IPS-15b (cell line): ENCODE data around the gene PIK3C2A.
"Not testable (repeated sequence)": the region's sequence is repeated elsewhere in the genome, so short reads cannot be mapped to it uniquely, and the experiment has no call there.

Experiments
- H3K27me3 ChIP-seq: one replicate; pipeline ENCODE4 v1.6.1; 2013; ENCODE audit warnings: low read length; ENCODE audit not compliant: control insufficient read depth, insufficient read depth
- H3K36me3 ChIP-seq: one replicate; pipeline ENCODE4 v1.6.1; 2013; ENCODE audit warnings: low read length; ENCODE audit not compliant: control insufficient read depth, insufficient read depth
- H3K4me1 ChIP-seq: one replicate; pipeline ENCODE4 v1.6.1; 2013; ENCODE audit warnings: mild to moderate bottlenecking, low read length; ENCODE audit not compliant: control insufficient read depth, insufficient read depth
- H3K4me3 ChIP-seq: one replicate; pipeline ENCODE4 v1.5.1; 2013; ENCODE audit warnings: low read depth, low read length
- H3K9ac ChIP-seq: one replicate; pipeline ENCODE4 v1.6.1; 2013; ENCODE audit warnings: low read depth, mild to moderate bottlenecking, low read length
- H3K9me3 ChIP-seq: one replicate; pipeline ENCODE4 v1.6.1; 2013; ENCODE audit warnings: mild to moderate bottlenecking, low read length; ENCODE audit not compliant: control insufficient read depth, insufficient read depth

The PIK3C2A gene

DNA sequence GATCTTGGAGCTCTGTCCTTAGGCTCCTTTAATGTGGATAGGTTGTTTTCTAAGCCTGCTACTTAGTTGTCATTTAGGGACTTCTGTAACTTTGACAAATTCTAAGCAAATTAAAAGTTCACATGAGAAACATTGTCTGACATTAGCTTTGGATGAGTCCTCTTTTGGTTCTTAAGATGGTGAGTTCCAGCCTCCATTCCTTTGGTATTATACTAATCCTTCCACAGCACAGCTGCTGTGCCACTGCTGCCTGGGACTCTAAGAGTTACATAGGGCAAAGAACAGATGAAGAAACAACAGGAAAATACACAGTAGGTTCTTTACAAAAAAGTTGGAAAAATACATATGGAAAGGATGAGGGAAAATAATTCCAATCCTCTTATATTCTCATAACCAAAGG lies 25.3 kb upstream of the PIK3C2A start:
- H3K9ac ChIP-seq: no peak overlapping the region
- no peaks in the 10 kb centered on the region for H3K36me3 ChIP-seq
- H3K9me3 ChIP-seq: no peaks in the 10 kb centered on the region
- no peak overlapping the region for H3K4me3 ChIP-seq
- no peaks in the 10 kb centered on the region for H3K4me1 ChIP-seq
- no peaks in the 10 kb centered on the region for H3K27me3 ChIP-seq

DNA sequence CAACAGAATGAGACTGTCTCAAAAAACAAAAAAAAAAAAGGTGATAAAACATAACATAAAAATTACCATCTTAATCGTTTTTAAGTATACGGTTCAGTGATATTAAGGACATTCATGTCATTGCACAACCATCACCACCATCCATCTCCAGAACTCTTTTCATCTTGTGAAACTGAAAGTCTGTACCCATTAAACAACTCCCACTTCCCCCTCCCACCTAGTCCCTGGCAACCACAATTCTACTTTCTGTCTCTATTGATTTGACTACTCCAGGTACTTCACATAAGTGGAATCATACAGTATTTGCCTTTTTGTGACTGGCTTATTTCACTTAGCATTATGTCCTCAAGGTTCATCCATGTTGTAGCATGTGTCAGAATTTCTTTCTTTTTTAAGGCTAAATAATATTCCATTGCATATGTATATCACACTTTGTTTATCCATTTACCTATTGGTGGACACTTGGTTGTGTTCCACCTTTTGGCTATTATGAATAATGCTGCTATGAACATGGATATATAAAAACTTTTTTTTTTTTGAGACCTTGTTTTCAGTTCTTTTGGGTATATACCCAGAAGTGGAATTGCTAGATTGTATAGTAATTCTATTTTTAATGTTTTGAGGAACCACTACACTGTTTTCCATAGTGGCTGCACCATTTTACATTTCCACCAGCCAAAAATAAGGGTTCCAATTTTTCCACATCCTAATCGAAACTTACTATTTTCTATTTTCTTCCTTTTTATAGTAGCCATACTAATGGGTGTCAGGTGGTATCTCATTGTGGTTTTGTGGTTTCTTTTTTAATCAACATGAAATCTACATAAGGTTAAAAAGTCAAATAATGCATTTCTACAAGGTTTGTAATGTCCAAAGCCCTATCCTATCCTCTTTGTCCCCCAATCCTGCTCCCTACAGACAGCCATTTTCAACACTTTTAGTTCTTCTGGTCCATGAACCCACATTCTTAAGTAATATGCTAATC lies 23.4 kb upstream of the PIK3C2A start:
- Histone ChIP-seq H3K4me1 (no peaks in the 10 kb centered on the region), H3K9me3 (no peaks in the 10 kb centered on the region), H3K9ac (no peak overlapping the region), H3K27me3 (no peaks in the 10 kb centered on the region), H3K36me3 (no peaks in the 10 kb centered on the region), H3K4me3 (no peak overlapping the region)

DNA sequence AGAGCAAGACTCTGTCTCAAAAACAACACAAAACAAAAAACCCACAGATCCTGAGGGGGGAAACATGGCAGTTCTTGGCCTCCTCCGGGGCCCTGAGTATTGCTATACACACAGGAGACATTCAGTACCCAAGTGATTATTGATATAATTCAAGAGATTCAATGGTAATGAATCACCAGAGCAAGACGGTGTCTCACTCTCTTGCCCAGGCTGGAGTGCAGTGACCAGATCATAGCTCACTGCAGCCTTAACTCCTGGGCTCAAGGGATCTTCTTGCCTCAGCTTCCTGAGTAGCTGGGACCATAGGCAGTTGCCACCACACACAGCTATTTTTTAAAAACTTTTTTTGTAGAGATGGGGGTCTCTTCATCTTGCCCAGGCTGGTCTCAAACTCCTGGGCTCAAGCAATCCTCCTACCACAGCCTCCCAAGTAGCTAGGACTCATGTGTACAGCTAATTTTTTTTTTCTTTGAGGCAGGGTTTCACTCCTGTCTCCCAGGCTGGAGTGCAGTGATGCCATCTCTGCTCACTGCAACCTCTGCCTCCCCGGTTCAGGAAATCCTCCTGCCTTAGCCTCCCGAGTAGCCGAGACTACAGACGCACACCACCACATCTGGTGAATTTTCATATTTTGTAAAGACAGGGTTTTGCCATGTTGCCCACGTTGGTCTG lies 21.8 kb upstream of the PIK3C2A start:
- Histone ChIP-seq H3K4me3 (no peak overlapping the region), H3K4me1 (no peaks in the 10 kb centered on the region), H3K27me3 (no peaks in the 10 kb centered on the region), H3K36me3 (no peaks in the 10 kb centered on the region), H3K9ac (no peak overlapping the region), H3K9me3 (no peaks in the 10 kb centered on the region)

GRCh38 chr11:17228186-17228925 lies 20.6 kb upstream of the PIK3C2A start:
- H3K4me3 ChIP-seq, H3K9ac ChIP-seq, H3K36me3 ChIP-seq, H3K9me3 ChIP-seq, H3K4me1 ChIP-seq, H3K27me3 ChIP-seq: not testable (repeated sequence)

DNA sequence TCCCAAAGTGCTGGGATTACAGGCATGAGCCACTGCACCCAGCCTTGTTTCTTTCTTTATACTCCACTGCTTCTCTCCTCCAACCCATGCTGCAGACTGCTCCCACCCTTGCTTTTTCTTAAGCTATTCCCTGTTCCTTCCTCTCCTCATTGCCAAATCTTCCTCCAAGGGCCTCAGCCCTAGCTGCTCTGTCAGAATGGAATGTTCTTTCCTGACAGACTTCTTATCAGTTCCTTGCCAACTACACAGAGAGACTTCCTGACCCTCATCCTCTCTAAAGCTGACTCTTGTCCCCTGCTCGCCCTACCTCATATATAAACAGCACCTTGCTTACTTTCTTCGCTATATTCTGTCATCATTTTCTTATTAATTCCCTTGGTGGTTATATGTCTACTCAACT lies 16.9 kb upstream of the PIK3C2A start:
- no peak overlapping the region for H3K4me3 ChIP-seq
- H3K9me3 ChIP-seq: no peaks in the 10 kb centered on the region
- no peak overlapping the region for H3K9ac ChIP-seq
- no peaks in the 10 kb centered on the region for H3K36me3 ChIP-seq
- H3K4me1 ChIP-seq: peaks cover 3% of the 10 kb centered on the region
- H3K27me3 ChIP-seq: no peaks in the 10 kb centered on the region

GRCh38 chr11:17221968-17222367 lies 14.2 kb upstream of the PIK3C2A start:
- Histone ChIP-seq H3K4me1 (peaks cover 3% of the 10 kb centered on the region), H3K4me3 (no peak overlapping the region)

DNA sequence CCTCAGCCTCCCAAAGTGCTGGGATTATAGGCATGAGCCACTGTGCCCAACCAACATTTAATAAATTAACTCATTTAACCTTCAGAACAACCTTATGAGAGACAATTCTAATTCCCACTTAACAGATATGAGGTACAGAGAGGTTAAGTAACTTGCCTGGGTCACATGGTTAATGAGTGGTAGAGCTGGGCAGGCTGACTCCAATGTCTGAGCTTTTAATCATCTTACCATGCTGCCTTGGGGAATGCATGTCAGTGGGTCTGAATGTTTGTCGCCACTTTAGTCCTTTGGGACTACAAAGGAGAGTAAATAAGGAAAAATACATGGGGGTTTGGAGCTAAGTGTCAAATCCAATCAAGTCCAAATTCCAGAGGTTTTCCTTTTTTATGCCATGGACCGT lies 11.2 kb upstream of the PIK3C2A start:
- Histone ChIP-seq H3K36me3 (no peaks in the 10 kb centered on the region), H3K4me3 (no peak overlapping the region), H3K27me3 (no peaks in the 10 kb centered on the region), H3K9me3 (no peaks in the 10 kb centered on the region), H3K9ac (no peak overlapping the region), H3K4me1 (peaks cover 3% of the 10 kb centered on the region)

More at GRCh38 chr11:17221968-17222367, 14.2 kb upstream of the PIK3C2A start:
- Histone ChIP-seq H3K9ac (no peak overlapping the region), H3K9me3 (no peaks in the 10 kb centered on the region), H3K27me3 (no peaks in the 10 kb centered on the region), H3K36me3 (no peaks in the 10 kb centered on the region)

- Histone ChIP-seq H3K9ac (no peak overlapping the region), H3K4me3 (no peak overlapping the region), H3K27me3 (no peaks in the 10 kb centered on the region), H3K36me3 (no peaks in the 10 kb centered on the region), H3K4me1 (peaks cover 3% of the 10 kb centered on the region), H3K9me3 (no peaks in the 10 kb centered on the region)
These were observed 10.6 kb upstream of the PIK3C2A start for GRCh38 chr11:17218403-17218802.

DNA sequence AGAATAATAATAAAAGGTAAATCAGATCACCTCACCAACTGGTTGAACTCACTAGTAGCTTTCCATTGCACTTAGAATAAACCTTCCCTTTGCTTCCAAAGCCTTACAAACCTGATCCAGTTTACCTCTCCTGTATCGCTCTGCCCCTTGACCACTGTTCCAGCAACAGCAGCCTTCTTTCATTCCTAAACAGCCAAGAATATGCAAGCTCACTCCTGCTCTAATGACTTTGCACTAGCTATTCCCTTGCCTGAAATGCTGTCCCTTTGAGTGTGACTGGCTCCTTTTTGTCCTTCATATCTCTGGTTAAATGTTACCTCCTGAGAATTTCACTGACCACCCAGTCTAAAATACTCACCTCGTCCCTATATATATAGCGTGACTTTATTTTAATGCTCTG lies 9.6 kb upstream of the PIK3C2A start:
- Histone ChIP-seq H3K27me3 (no peaks in the 10 kb centered on the region), H3K4me3 (no peak overlapping the region), H3K9me3 (no peaks in the 10 kb centered on the region), H3K36me3 (no peaks in the 10 kb centered on the region), H3K9ac (no peak overlapping the region), H3K4me1 (peaks cover 3% of the 10 kb centered on the region)

GRCh38 chr11:17214338-17214737 lies 6.6 kb upstream of the PIK3C2A start:
- no peaks in the 10 kb centered on the region for H3K36me3 ChIP-seq
- no peaks in the 10 kb centered on the region for H3K9me3 ChIP-seq
- no peak overlapping the region for H3K4me3 ChIP-seq
- no peak overlapping the region for H3K9ac ChIP-seq
- H3K4me1 ChIP-seq: no peaks in the 10 kb centered on the region
- H3K27me3 ChIP-seq: no peaks in the 10 kb centered on the region

DNA sequence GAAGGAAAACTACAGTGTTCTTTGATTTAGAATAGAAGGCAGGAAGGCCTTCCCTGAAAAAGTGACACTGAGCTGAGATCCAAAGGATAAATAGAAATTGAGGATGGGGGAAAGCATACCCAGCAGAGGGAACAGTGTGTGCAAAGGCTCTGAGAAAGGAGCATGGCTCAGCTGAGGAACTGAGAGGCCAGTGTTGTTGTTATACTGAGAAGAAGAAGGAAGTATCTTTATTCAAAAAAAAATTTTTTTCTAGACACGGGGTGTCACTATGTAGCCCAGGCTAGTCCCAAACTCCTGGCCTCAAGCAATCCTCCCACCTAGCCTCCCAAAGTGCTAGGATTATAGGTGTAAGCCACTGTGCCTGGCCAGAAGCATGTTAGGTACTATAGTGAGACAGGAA lies 3.5 kb upstream of the PIK3C2A start:
- no peaks in the 10 kb centered on the region for H3K27me3 ChIP-seq
- H3K36me3 ChIP-seq: no peaks in the 10 kb centered on the region
- H3K9ac ChIP-seq: no peak overlapping the region
- H3K4me1 ChIP-seq: peaks cover 4% of the 10 kb centered on the region
- no peak overlapping the region for H3K4me3 ChIP-seq
- H3K9me3 ChIP-seq: no peaks in the 10 kb centered on the region
